K562 (cell line): ENCODE measurements around the gene CMBL. TPM values are rescaled to one million over a fixed set of nuclear protein-coding genes. Genes with fewer than 3 reads are reported as not detected.

ENCODE experiments used
- ATAC-seq: fragments of 200-7000 bp; cut with Tn5 transposase; 3 replicates; pipeline ENCODE4 v1.9.1; 2020; ENCODE audit warnings: moderate library complexity
- BruUV-seq: library from RNA; stranded (reverse); fragments of 400-500 nt; replicated peaks from 2 replicates; lab custom pipeline; 2021; lab: Mats Ljungman, UMichigan
- CTCF ChIA-PET: fragments of 300-600 bp; formaldehyde crosslinking; extraction: SDS; loops from one replicate; lab custom pipeline; 2021; ENCODE audit warnings: low intra/inter-chr PET ratio; lab: Yijun Ruan, JAX
- POLR2A ChIA-PET: fragments of 300-600, 350-650 bp; sonication (Branson Sonifier 250); formaldehyde crosslinking; extraction: SDS; loops from one replicate; lab custom pipeline; 2021; ENCODE audit warnings: antibody characterized with exemption, inconsistent platforms; lab: Yijun Ruan, JAX
- DNase-seq, 4 experiments: peaks; one replicate each; pipeline versions ENCODE4 v3.0.0 to v3.0.0-alpha.2; 2011 to 2018; ENCODE audit warnings: low spot score in 3 of 4, mixed read lengths in 3 of 4; ENCODE audit errors: extremely low read depth in 1 of 4
- FAIRE-seq: peaks from 2 replicates; lab custom pipeline; 2011; peaks lifted over from hg19 to GRCh38; lab: Jason Lieb, UNC
- H2AFZ ChIP-seq: 2 replicates; pipeline ENCODE4 v1.6.0; 2011; ENCODE audit warnings: low read depth, low read length, control low read depth, inconsistent platforms
- H3K27ac ChIP-seq: fragments of 200-600 bp; 3 replicates; pipeline ENCODE4 v1.8.0; 2011; ENCODE audit warnings: low read depth, mild to moderate bottlenecking, control low read depth, inconsistent platforms, low read length, moderate library complexity, mixed read lengths; ENCODE audit errors: extremely low read depth
- H3K27me3 ChIP-seq, 2 experiments: fragments of 300-600 bp in 1 of 2; 2 replicates in 1 of 2; 3 replicates in 1 of 2; pipeline versions ENCODE4 v1.6.0 to v1.8.0; 2011; ENCODE audit warnings: inconsistent platforms in 2 of 2, low read length in 2 of 2, mild to moderate bottlenecking in 1 of 2, mixed read lengths in 1 of 2, moderate library complexity in 1 of 2; ENCODE audit not compliant: control insufficient read depth in 2 of 2, insufficient read depth in 2 of 2
- H3K36me3 ChIP-seq: fragments of 300-600 bp; 3 replicates; pipeline ENCODE4 v1.8.0; 2011; ENCODE audit warnings: mild to moderate bottlenecking, low read length, inconsistent platforms; ENCODE audit not compliant: control insufficient read depth, insufficient read depth
- H3K4me1 ChIP-seq, 2 experiments: fragments of 200-600 bp in 1 of 2; replicated peaks in 1 of 2; 2 replicates in 1 of 2; 3 replicates in 1 of 2; pipeline versions ENCODE4 v1.5.1 to v1.8.0; 2011; ENCODE audit warnings: inconsistent platforms in 2 of 2, low read length in 2 of 2, mild to moderate bottlenecking in 1 of 2, mixed read lengths in 1 of 2, moderate library complexity in 1 of 2; ENCODE audit not compliant: control insufficient read depth in 2 of 2, insufficient read depth in 2 of 2
- H3K4me2 ChIP-seq: 2 replicates; pipeline ENCODE4 v1.6.1; 2011; ENCODE audit warnings: low read length, control low read depth, inconsistent platforms, mixed read lengths; ENCODE audit not compliant: insufficient read depth
- H3K4me3 ChIP-seq: fragments of 200-600 bp; sonication (generic), shearing (Covaris generic); 2 replicates; pipeline ENCODE4 v1.5.1; 2016; ENCODE audit warnings: control low read depth, inconsistent platforms
- H3K79me2 ChIP-seq: fragments of 200-600 bp; 3 replicates; pipeline ENCODE4 v1.8.0; 2011; ENCODE audit warnings: low read length, inconsistent platforms; ENCODE audit not compliant: control insufficient read depth, insufficient read depth
- H3K9ac ChIP-seq, 2 experiments: 2 replicates each; pipeline versions ENCODE4 v1.6.0 to v1.6.1; 2011; ENCODE audit warnings: low read depth in 2 of 2, low read length in 2 of 2, control low read depth in 1 of 2, inconsistent platforms in 1 of 2, mild to moderate bottlenecking in 1 of 2, mixed read lengths in 1 of 2; ENCODE audit not compliant: insufficient read depth in 1 of 2
- H3K9me1 ChIP-seq: one replicate; pipeline ENCODE4 v1.6.0; 2011; ENCODE audit warnings: inconsistent platforms, mild to moderate bottlenecking, low read length, moderate library complexity; ENCODE audit not compliant: control insufficient read depth, insufficient read depth
- H3K9me3 ChIP-seq: replicated peaks from 2 replicates; pipeline ENCODE4 v1.5.1; 2011; ENCODE audit warnings: low read depth, low read length, inconsistent platforms; ENCODE audit not compliant: control insufficient read depth, insufficient read depth
- H4K20me1 ChIP-seq: replicated peaks from 2 replicates; pipeline ENCODE4 v1.6.1; 2011; ENCODE audit warnings: low read length, inconsistent platforms, mixed read lengths; ENCODE audit not compliant: control insufficient read depth, insufficient read depth
- HEY1 ChIP-seq: fragments of 250-450 bp; sonication (Bioruptor Pico); IDR thresholded peaks from 2 replicates; pipeline ENCODE4 v1.5.0; 2020; ENCODE audit warnings: mild to moderate bottlenecking, moderate library complexity, borderline replicate concordance
- IRF2 ChIP-seq: sonication (generic); formaldehyde crosslinking; IDR thresholded peaks from 2 replicates; pipeline ENCODE4 v1.8.1; 2022; ENCODE audit warnings: mild to moderate bottlenecking, missing genetic modification reagents
- NCOA1 ChIP-seq: fragments of 450-650 bp; IDR thresholded peaks from 2 replicates; pipeline ENCODE4 v1.6.1; 2016; ENCODE audit warnings: low read depth
- NFIX ChIP-seq: fragments of 250-450 bp; sonication (Bioruptor Pico); IDR thresholded peaks from 2 replicates; pipeline ENCODE4 v1.4.0; 2020; ENCODE audit warnings: low read depth, mild to moderate bottlenecking, moderate library complexity
- NUFIP1 ChIP-seq: fragments of 450-650 bp; IDR thresholded peaks from 2 replicates; pipeline ENCODE4 v1.6.1; 2018; ENCODE audit not compliant: partially characterized antibody
- PHF21A ChIP-seq: fragments of 450-650 bp; IDR thresholded peaks from 2 replicates; pipeline ENCODE4 v1.6.1; 2017; ENCODE audit warnings: low read depth, borderline replicate concordance
- SMARCC2 ChIP-seq: fragments of 450-650 bp; IDR thresholded peaks from 2 replicates; pipeline ENCODE4 v1.6.1; 2017; ENCODE audit warnings: antibody characterized with exemption, moderate library complexity, mild to moderate bottlenecking, low read depth
- SRSF7 ChIP-seq: fragments of 200-400 bp; formaldehyde crosslinking; optimal IDR thresholded peaks from 2 replicates; pipeline ENCODE3; 2017; ENCODE audit warnings: mild to moderate bottlenecking, low read depth, low read length
- TCF3 ChIP-seq: sonication (generic); formaldehyde crosslinking; IDR thresholded peaks from 2 replicates; pipeline ENCODE4 v1.4.0; 2020; ENCODE audit warnings: mild to moderate bottlenecking, missing genetic modification reagents
- ZBTB8A ChIP-seq: fragments of 450-650 bp; IDR thresholded peaks from 2 replicates; pipeline ENCODE4 v1.6.1; 2018; ENCODE audit warnings: mild to moderate bottlenecking, moderate library complexity; ENCODE audit not compliant: partially characterized antibody
- ZNF408 ChIP-seq: fragments of 250-450 bp; sonication (Bioruptor Pico); IDR thresholded peaks from 2 replicates; pipeline ENCODE4 v1.4.0; 2020; ENCODE audit warnings: low read depth, mild to moderate bottlenecking, moderate library complexity
- WGBS: fragments of 100-300 bp; shearing (Covaris generic); methylation state at CpG from one replicate; pipeline ENCODE4 v1.1.6; 2016; ENCODE audit warnings: low coverage, mixed read lengths; ENCODE audit not compliant: insufficient coverage; ENCODE audit errors: missing lambda C conversion rate; 5-methylcytosine and 5-hydroxymethylcytosine counted together
- in situ Hi-C: fragments of 300-500 bp; cut with MboI; formaldehyde crosslinking; loops from 4 replicates; pipeline ENCODE4 v1.15.0; 2018; ENCODE audit warnings: inconsistent platforms, mixed read lengths
- intact Hi-C: fragments of 100-400 bp; cut with micrococcal nuclease; formaldehyde crosslinking; loops from 2 replicates; pipeline ENCODE4 v1.14.2; 2022
- polyA plus RNA-seq, 8 experiments: library from polyadenylated mRNA; depleted of rRNA in 4 of 8; stranded (reverse) in 5 of 8; unstranded in 3 of 8; fragments of >200 nt; fragmentation: Nextera tagmentation in 2 of 8; fragmentation: Illumina TruSeq in 1 of 8; extraction: Ambion mirVana in 2 of 8; extraction: Trizol in 1 of 8; gene quantifications; 2 replicates each; pipeline versions ENCODE4 v1.2.1 to v1.2.3, GENCODE V29; 2011 to 2014; ENCODE audit warnings: inconsistent platforms in 1 of 8, missing spikeins in 1 of 8
- total RNA-seq, 7 experiments: library from RNA; depleted of rRNA in 6 of 7; stranded (reverse); fragments of >200 nt in 6 of 7; fragmentation: Illumina TruSeq in 2 of 7; extraction: Trizol in 2 of 7; gene quantifications; 2 replicates each; pipeline versions ENCODE4 v1.2.1 to v1.2.3, GENCODE V29; 2011 to 2021; ENCODE audit warnings: low replicate concordance in 1 of 7
- TF ChIP-seq, protein P1 (sequence below): fragments of 450-650 bp; formaldehyde crosslinking; IDR thresholded peaks from 2 replicates; pipeline ENCODE4 v1.4.0; 2020; ENCODE audit warnings: mild to moderate bottlenecking, moderate library complexity
- TF ChIP-seq, protein P2 (sequence below): IDR thresholded peaks from 3 replicates; pipeline ENCODE4 v1.6.1; 2011; ENCODE audit warnings: borderline replicate concordance, mild to moderate bottlenecking, moderate library complexity; ENCODE audit not compliant: insufficient read length; ENCODE audit errors: extremely low read depth
- TF ChIP-seq, protein P3 (sequence below): fragments of 250-450 bp; sonication (Bioruptor Pico); IDR thresholded peaks from 2 replicates; pipeline ENCODE4 v1.5.0; 2021; ENCODE audit warnings: mild to moderate bottlenecking, moderate library complexity

The CMBL gene
- total and polyA plus RNA-seq, 9 of the 15 experiments (the other 6 are each of a cell fraction or from before 2014, with no cell fraction given), result 22.6 to 192 (median 71.1) TPM

DNA sequence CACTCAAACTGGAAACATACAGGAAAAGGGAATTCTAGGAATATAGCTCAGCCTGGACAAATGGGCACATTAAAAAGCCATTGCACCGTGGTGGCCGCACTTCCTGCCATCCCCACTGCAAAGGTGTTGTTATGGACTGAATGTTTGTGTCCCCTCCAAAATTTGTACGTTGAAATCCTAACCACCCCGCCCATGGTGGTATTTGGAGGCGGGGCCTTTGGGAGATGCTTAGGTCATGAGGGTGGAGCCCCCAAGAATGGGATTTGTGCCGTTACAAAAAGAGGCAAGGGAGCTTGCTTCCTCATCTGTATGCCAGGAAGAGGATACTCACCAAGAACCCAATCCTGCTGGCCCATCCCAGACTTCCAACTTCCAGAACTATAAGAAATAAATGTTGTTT is 1.1 kb upstream of the CMBL start:
- ChIA-PET POLR2A (interaction anchor here (0.6 to 4.9 kb wide), 10 partner anchors 10 to 164 kb away, joined by 3 to 31 read pairs (median 4); partner anchors contain the start of gene MARCHF6), CTCF (no interaction called here)
- intact Hi-C loops (loop anchor here (5.0 to 10.0 kb wide), 2 partner anchors 57 to 296 kb away; partner anchors contain the start of gene CCT5), in situ Hi-C loops (no loop called here)
- H4K20me1 ChIP-seq, result no peaks in the 10 kb centered on the region
- peaks cover 50 to 64% of the 10 kb centered on the region in 2 experiments for H3K4me1 ChIP-seq
- peak overlapping the region; percentile 2 to 47; a peak in 3 of 4 replicates for H3K9ac ChIP-seq
- H3K79me2 ChIP-seq, result peaks cover 39% of the 10 kb centered on the region
- FAIRE-seq (peak; percentile 70), ATAC-seq (peak; percentile 48), DNase-seq (peak in 3 of 4 experiments; percentile 45 to 86 (median 66))
- peak overlapping the region; percentile 88 for H2AFZ ChIP-seq
- no peaks in the 10 kb centered on the region for H3K27me3 ChIP-seq
- no peaks in the 10 kb centered on the region for H3K9me3 ChIP-seq
- H3K27ac ChIP-seq, result peak overlapping the region; percentile 82
- H3K4me3 ChIP-seq, result peak overlapping the region; percentile 7; the same call in 1 of the 2 replicates
- H3K9me1 ChIP-seq, result no peaks in the 10 kb centered on the region
- H3K4me2 ChIP-seq, result peak overlapping the region; percentile 71
- 10% methylated on average over 6 of the region's 6 CpGs for WGBS
- H3K36me3 ChIP-seq, result peaks cover 13% of the 10 kb centered on the region; the same call in 2 of the 3 replicates
- BruUV-seq, result no TSS peak
- TF ChIP-seq SRSF7 (no peak), NCOA1 (no peak), SMARCC2 (no peak), ZNF408 (CRISPR knock-in tag) (no peak), TCF3 (CRISPR knock-in tag) (no peak), HEY1 (CRISPR knock-in tag) (no peak), ZBTB8A (no peak), NUFIP1 (no peak), NFIX (CRISPR knock-in tag) (no peak), IRF2 (CRISPR knock-in tag) (no peak), PHF21A (no peak)
- TF ChIP-seq, protein P1, sequence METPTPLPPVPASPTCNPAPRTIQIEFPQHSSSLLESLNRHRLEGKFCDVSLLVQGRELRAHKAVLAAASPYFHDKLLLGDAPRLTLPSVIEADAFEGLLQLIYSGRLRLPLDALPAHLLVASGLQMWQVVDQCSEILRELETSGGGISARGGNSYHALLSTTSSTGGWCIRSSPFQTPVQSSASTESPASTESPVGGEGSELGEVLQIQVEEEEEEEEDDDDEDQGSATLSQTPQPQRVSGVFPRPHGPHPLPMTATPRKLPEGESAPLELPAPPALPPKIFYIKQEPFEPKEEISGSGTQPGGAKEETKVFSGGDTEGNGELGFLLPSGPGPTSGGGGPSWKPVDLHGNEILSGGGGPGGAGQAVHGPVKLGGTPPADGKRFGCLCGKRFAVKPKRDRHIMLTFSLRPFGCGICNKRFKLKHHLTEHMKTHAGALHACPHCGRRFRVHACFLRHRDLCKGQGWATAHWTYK (CRISPR knock-in tag), result no peak
- TF ChIP-seq, protein P2, sequence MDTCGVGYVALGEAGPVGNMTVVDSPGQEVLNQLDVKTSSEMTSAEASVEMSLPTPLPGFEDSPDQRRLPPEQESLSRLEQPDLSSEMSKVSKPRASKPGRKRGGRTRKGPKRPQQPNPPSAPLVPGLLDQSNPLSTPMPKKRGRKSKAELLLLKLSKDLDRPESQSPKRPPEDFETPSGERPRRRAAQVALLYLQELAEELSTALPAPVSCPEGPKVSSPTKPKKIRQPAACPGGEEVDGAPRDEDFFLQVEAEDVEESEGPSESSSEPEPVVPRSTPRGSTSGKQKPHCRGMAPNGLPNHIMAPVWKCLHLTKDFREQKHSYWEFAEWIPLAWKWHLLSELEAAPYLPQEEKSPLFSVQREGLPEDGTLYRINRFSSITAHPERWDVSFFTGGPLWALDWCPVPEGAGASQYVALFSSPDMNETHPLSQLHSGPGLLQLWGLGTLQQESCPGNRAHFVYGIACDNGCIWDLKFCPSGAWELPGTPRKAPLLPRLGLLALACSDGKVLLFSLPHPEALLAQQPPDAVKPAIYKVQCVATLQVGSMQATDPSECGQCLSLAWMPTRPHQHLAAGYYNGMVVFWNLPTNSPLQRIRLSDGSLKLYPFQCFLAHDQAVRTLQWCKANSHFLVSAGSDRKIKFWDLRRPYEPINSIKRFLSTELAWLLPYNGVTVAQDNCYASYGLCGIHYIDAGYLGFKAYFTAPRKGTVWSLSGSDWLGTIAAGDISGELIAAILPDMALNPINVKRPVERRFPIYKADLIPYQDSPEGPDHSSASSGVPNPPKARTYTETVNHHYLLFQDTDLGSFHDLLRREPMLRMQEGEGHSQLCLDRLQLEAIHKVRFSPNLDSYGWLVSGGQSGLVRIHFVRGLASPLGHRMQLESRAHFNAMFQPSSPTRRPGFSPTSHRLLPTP, result no peak
- TF ChIP-seq, protein P3, sequence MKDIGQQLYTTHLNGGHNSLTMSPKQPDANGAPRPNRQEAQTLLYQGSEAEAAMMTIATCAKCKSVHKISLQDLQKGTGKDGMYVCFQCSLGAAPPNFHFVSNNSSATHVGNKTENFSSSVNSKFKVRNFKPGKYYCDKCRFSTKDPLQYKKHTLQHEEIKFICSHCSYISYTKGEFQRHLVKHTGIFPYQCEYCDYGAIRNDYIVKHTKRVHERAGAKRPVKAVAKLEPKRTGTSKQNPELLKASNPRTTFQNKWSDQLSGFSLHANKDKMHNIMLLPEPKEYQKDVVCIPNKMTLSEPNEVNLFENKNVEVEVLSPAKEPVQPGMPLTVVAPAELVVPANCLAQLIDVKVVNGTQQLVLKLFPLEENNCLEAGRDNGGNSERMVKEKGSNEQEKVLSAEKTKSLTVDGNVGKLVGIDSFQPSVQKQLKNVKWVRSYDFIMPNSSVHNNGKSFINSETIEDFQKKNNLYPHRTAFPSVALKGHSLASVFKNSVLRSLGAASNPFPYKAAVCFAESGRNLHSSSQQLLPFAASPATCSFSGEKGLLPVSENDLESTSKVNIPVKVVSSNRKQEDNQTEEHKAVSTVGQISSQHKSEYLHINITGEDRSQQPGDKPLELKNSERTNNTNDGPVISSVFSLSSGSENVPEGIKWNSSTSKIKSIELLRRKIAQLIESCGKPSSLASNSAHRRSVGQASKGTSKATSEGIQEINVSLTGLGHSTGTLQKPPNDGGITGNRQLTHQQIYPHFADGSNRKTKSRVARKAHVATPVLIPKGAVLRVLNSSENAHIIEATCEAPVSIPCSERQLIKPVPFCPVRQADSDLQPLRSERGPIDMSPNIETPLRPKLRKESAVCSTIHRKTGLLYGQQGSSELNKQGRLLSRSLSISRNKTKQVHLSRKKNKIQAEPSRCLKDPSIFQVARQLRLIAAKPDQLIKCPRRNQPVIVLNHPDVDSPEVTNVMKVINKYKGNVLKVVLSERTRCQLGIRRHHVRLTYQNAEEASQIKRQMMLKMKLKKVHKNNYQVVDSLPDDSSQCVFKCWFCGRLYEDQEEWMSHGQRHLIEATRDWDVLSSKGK (CRISPR knock-in tag), result no peak
